ENCODE data around the gene C2CD4D. TPM values are rescaled to one million over a fixed set of nuclear protein-coding genes. Genes with fewer than 3 reads are reported as not detected.

Gene C2CD4D
- total RNA-seq, 1 experiment from 2014 or later, result not detected

DNA sequence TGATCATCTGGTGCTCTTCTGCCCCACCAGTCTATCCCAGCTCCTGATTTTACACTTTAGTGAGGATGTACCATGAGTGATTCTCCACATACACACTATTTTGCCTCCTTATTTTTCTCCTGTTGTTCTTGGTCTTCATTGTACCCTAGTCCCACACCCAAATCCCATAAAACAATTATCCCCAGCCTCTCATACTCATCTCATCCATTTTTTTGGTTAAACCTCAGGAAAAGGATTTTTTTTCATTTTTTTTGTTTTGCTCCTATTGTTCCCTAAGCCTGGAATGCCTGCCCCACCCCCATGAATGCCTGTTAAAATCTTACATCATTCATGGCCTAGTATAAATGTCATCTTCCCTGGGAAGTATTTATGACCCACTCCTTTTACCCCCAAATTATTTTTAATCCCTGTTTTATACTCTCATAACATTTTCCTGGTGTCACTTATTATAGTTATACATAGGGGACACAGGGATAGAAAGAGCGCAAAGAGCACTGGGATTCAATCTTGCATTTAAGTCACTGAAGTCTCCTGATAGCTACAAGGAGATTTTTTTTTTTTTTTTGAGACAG is 29.5 kb downstream of the C2CD4D start:
- DNase-seq (ENCODE audit: low spot score), result no peak
- POLR2A ChIA-PET (ENCODE audit: low non-redundant PET), result no interaction called here
- H3K9me3 ChIP-seq (ENCODE audit: low read depth, low read length, poor library complexity, severe bottlenecking), result no peaks in the 10 kb centered on the region
- H3K4me3 ChIP-seq (ENCODE audit: low read depth, low read length, poor library complexity, severe bottlenecking), result no peak overlapping the region
- CTCF ChIA-PET, result no interaction called here
- BruUV-seq (replicated peaks), result no TSS peak
- H3K4me1 ChIP-seq (ENCODE audit: insufficient read depth, low read length, poor library complexity, severe bottlenecking), result no peaks in the 10 kb centered on the region
- no peaks in the 10 kb centered on the region for H3K36me3 ChIP-seq (ENCODE audit: insufficient read depth, low read length, poor library complexity, severe bottlenecking)
- TF ChIP-seq, protein P1, sequence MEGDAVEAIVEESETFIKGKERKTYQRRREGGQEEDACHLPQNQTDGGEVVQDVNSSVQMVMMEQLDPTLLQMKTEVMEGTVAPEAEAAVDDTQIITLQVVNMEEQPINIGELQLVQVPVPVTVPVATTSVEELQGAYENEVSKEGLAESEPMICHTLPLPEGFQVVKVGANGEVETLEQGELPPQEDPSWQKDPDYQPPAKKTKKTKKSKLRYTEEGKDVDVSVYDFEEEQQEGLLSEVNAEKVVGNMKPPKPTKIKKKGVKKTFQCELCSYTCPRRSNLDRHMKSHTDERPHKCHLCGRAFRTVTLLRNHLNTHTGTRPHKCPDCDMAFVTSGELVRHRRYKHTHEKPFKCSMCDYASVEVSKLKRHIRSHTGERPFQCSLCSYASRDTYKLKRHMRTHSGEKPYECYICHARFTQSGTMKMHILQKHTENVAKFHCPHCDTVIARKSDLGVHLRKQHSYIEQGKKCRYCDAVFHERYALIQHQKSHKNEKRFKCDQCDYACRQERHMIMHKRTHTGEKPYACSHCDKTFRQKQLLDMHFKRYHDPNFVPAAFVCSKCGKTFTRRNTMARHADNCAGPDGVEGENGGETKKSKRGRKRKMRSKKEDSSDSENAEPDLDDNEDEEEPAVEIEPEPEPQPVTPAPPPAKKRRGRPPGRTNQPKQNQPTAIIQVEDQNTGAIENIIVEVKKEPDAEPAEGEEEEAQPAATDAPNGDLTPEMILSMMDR (conservative IDR thresholded peaks at IDR 0.05; ENCODE audit: low read depth, low read length), result no peak
- TF ChIP-seq EZH2 (IDR thresholded peaks at IDR 0.05; ENCODE audit: borderline replicate concordance, low read depth, low read length, poor library complexity, severe bottlenecking), result no peak
- intact Hi-C loops (cut with micrococcal nuclease; ENCODE audit: unreplicated experiment), result no loop called here
- no peak overlapping the region for H3K27ac ChIP-seq (ENCODE audit: low read depth, low read length, poor library complexity, severe bottlenecking)
- peaks cover 19% of the 10 kb centered on the region for H3K27me3 ChIP-seq (replicated peaks; ENCODE audit: insufficient read depth, low read depth, low read length, poor library complexity)

DNA sequence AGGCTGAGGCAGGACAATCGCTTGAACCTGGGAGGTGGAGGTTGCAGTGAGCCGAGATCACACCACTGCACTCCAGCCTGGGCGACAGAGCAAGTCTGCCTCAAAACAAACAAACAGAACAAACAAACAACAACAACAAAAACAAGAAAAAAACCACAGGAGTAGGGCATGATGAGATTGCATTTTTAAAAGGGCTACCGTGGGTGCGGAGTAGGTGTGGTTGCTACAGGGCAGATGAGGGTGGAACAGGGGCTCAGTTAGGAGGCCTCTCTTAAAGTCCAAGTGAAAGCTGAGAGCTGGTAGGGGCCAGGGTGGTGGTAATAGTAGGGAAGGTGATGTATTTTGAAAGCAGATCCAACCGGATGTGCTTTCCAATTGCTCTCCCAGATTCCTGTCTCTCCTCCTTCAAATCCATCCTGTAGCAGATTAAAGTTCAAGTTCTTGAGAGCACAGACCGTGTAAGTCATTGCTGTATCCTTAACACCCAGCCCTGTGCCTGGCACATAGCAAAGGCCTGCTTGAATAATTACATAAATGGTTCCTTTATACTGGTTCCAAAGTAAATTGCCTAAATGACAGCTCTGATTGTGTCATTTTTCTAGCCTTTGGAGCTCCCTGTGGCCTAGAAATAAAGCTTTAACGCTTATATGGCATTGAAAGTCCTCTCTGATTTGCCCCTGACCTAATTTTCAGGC is 30.2 kb downstream of the C2CD4D start:
- TF ChIP-seq, protein P1 (conservative IDR thresholded peaks at IDR 0.05; ENCODE audit: low read depth, low read length), result no peak
- no peak for TF ChIP-seq EZH2 (IDR thresholded peaks at IDR 0.05; ENCODE audit: borderline replicate concordance, low read depth, low read length, poor library complexity, severe bottlenecking)
- POLR2A ChIA-PET (ENCODE audit: low non-redundant PET), result no interaction called here
- DNase-seq (ENCODE audit: low spot score), result no peak
- Histone ChIP-seq H3K4me1 (ENCODE audit: insufficient read depth, low read length, poor library complexity, severe bottlenecking) (no peaks in the 10 kb centered on the region), H3K36me3 (ENCODE audit: insufficient read depth, low read length, poor library complexity, severe bottlenecking) (no peaks in the 10 kb centered on the region), H3K4me3 (ENCODE audit: low read depth, low read length, poor library complexity, severe bottlenecking) (no peak overlapping the region), H3K9me3 (ENCODE audit: low read depth, low read length, poor library complexity, severe bottlenecking) (no peaks in the 10 kb centered on the region), H3K27me3 (replicated peaks; ENCODE audit: insufficient read depth, low read depth, low read length, poor library complexity) (peaks cover 26% of the 10 kb centered on the region), H3K27ac (ENCODE audit: low read depth, low read length, poor library complexity, severe bottlenecking) (no peak overlapping the region)
- no TSS peak for BruUV-seq (replicated peaks)
- CTCF ChIA-PET, result no interaction called here
- intact Hi-C loops (cut with micrococcal nuclease; ENCODE audit: unreplicated experiment), result no loop called here

DNA sequence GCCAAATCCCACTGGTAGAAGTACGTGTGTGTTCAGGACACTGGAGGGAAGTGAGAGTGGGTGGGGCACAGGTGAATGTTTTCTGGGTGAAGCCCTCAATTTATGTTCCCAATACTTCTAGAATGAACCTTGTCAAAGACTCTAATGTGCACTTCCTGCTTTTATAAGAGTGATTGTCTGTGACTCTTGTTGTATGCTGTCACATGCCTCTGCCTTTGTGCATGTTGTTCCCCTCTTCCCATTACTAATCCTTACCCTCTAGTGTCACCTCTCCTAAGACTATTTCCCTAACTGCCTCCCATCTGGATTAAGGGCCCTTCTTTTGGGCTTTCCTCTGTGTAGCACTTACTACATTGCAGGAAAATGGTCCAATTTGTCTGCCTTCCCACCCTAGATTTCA is 31.9 kb downstream of the C2CD4D start:
- POLR2A ChIA-PET (ENCODE audit: low non-redundant PET), result no interaction called here
- H3K27ac ChIP-seq (ENCODE audit: low read depth, low read length, poor library complexity, severe bottlenecking), result no peak overlapping the region
- no TSS peak for BruUV-seq (replicated peaks)
- no peaks in the 10 kb centered on the region for H3K9me3 ChIP-seq (ENCODE audit: low read depth, low read length, poor library complexity, severe bottlenecking)
- CTCF ChIA-PET, result no interaction called here
- peaks cover 42% of the 10 kb centered on the region for H3K27me3 ChIP-seq (replicated peaks; ENCODE audit: insufficient read depth, low read depth, low read length, poor library complexity)
- no peaks in the 10 kb centered on the region for H3K36me3 ChIP-seq (ENCODE audit: insufficient read depth, low read length, poor library complexity, severe bottlenecking)
- intact Hi-C loops (cut with micrococcal nuclease; ENCODE audit: unreplicated experiment), result no loop called here
- H3K4me1 ChIP-seq (ENCODE audit: insufficient read depth, low read length, poor library complexity, severe bottlenecking), result no peaks in the 10 kb centered on the region
- TF ChIP-seq, protein P1 (conservative IDR thresholded peaks at IDR 0.05; ENCODE audit: low read depth, low read length), result no peak
- TF ChIP-seq EZH2 (IDR thresholded peaks at IDR 0.05; ENCODE audit: borderline replicate concordance, low read depth, low read length, poor library complexity, severe bottlenecking), result no peak
- no peak for DNase-seq (ENCODE audit: low spot score)
- no peak overlapping the region for H3K4me3 ChIP-seq (ENCODE audit: low read depth, low read length, poor library complexity, severe bottlenecking)
